Adrenal gland (tissue), 5 donors: ENCODE data around the gene MCOLN1.

Experiments
- POLR2A ChIP-seq, 2 donors: fragments of 450-650 bp; IDR thresholded peaks; one replicate each; pipeline ENCODE4 v1.6.1; 2017; ENCODE audit warnings: antibody characterized with exemption in 2 of 2, mild to moderate bottlenecking in 2 of 2, moderate library complexity in 1 of 2
- TF ChIP-seq, protein P1 (sequence below), 6 experiments: fragments of 450-650 bp in 4 of 6; fragments of 200-600 bp in 2 of 6; sonication (generic) in 1 of 6; IDR thresholded peaks; 1 replicate in 5 of 6; 2 replicates in 1 of 6; pipeline versions ENCODE4 v1.5.1 to v1.8.0; 2016 to 2021; ENCODE audit warnings: antibody characterized with exemption in 6 of 6, mild to moderate bottlenecking in 2 of 6, moderate library complexity in 1 of 6
- donor health status: DM: no; HTN: no; CAD: no.

DNA sequence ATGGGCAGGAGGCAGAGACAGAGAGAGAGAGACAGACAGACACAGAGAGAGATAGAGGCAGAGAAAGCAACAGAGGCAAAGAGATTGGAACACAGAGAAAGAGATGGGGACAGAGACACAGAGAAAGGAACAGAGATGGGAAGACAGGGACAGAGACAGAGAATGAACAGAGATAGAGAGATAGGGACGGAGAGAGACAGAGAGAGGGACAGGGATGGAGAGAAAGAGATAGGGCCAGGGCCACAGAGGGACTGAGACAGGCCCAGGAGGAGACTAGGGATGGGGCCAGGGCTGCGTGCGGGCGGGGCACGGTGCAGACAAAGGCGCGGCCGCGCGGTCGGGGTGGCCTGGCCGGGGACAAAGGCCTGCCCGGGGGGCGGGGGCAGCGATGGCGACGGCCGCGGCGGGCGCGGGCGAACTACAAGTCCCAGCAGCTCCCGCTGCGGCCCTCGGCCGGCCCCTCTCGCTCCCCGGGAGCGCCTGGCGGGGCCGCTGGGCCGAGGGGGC is 6.7 kb upstream of the MCOLN1 start, which contains the start of gene ZNF358:
- TF ChIP-seq, protein P1, sequence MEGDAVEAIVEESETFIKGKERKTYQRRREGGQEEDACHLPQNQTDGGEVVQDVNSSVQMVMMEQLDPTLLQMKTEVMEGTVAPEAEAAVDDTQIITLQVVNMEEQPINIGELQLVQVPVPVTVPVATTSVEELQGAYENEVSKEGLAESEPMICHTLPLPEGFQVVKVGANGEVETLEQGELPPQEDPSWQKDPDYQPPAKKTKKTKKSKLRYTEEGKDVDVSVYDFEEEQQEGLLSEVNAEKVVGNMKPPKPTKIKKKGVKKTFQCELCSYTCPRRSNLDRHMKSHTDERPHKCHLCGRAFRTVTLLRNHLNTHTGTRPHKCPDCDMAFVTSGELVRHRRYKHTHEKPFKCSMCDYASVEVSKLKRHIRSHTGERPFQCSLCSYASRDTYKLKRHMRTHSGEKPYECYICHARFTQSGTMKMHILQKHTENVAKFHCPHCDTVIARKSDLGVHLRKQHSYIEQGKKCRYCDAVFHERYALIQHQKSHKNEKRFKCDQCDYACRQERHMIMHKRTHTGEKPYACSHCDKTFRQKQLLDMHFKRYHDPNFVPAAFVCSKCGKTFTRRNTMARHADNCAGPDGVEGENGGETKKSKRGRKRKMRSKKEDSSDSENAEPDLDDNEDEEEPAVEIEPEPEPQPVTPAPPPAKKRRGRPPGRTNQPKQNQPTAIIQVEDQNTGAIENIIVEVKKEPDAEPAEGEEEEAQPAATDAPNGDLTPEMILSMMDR (IDR thresholded peaks at IDR 0.05) = no peak
- TF ChIP-seq POLR2A (IDR thresholded peaks at IDR 0.05) = peak in 1 of 2 donors; percentile 24
